Neutrophil (primary cell): ENCODE results near the gene HNRNPL.
"Not testable (repeated sequence)": the region's sequence is repeated elsewhere in the genome, so short reads cannot be mapped to it uniquely, and the experiment has no call there.

Experiments used
- H3K27ac ChIP-seq: fragments of 200-600 bp; sonication (generic); 2 replicates; pipeline ENCODE4 v1.5.1; 2016; ENCODE audit warnings: mild to moderate bottlenecking, moderate library complexity
- H3K27me3 ChIP-seq: fragments of 200-600 bp; sonication (generic); 2 replicates; pipeline ENCODE4 v1.6.0; 2016; ENCODE audit warnings: mild to moderate bottlenecking
- H3K36me3 ChIP-seq: fragments of 200-600 bp; sonication (generic); 2 replicates; pipeline ENCODE4 v1.5.1; 2017
- H3K4me1 ChIP-seq, 2 experiments: fragments of 200-600 bp in 1 of 2; sonication (generic) in 1 of 2; 1 replicate in 1 of 2; 2 replicates in 1 of 2; pipeline versions ENCODE4 v1.5.1 to v1.6.1; 2013 to 2016; ENCODE audit warnings: low read depth in 1 of 2, low read length in 1 of 2, mild to moderate bottlenecking in 1 of 2, moderate library complexity in 1 of 2; ENCODE audit not compliant: control insufficient read depth in 1 of 2, insufficient read depth in 1 of 2
- H3K4me3 ChIP-seq, 2 experiments: fragments of 200-600 bp in 1 of 2; sonication (generic) in 1 of 2; 1 replicate in 1 of 2; 2 replicates in 1 of 2; pipeline ENCODE4 v1.5.1; 2013 to 2016; ENCODE audit warnings: low read depth in 1 of 2, low read length in 1 of 2, mild to moderate bottlenecking in 1 of 2, moderate library complexity in 1 of 2
- H3K9me3 ChIP-seq: fragments of 200-600 bp; sonication (generic); 2 replicates; pipeline ENCODE4 v1.5.1; 2016
- TF ChIP-seq, protein P1 (sequence below): fragments of 200-600 bp; sonication (generic); IDR thresholded peaks from 2 replicates; pipeline ENCODE4 v1.5.1; 2016; ENCODE audit warnings: antibody characterized with exemption

Gene HNRNPL

GRCh38 chr19:38868551-38868950 lies 18.8 kb upstream of the HNRNPL start:
- peaks cover 15 to 17% of the 10 kb centered on the region in 2 experiments for H3K4me1 ChIP-seq
- peaks cover 62% of the 10 kb centered on the region for H3K36me3 ChIP-seq
- H3K4me3 ChIP-seq, result no peak overlapping the region
- no peaks in the 10 kb centered on the region for H3K27me3 ChIP-seq
- TF ChIP-seq, protein P1, sequence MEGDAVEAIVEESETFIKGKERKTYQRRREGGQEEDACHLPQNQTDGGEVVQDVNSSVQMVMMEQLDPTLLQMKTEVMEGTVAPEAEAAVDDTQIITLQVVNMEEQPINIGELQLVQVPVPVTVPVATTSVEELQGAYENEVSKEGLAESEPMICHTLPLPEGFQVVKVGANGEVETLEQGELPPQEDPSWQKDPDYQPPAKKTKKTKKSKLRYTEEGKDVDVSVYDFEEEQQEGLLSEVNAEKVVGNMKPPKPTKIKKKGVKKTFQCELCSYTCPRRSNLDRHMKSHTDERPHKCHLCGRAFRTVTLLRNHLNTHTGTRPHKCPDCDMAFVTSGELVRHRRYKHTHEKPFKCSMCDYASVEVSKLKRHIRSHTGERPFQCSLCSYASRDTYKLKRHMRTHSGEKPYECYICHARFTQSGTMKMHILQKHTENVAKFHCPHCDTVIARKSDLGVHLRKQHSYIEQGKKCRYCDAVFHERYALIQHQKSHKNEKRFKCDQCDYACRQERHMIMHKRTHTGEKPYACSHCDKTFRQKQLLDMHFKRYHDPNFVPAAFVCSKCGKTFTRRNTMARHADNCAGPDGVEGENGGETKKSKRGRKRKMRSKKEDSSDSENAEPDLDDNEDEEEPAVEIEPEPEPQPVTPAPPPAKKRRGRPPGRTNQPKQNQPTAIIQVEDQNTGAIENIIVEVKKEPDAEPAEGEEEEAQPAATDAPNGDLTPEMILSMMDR, result no peak
- no peaks in the 10 kb centered on the region for H3K9me3 ChIP-seq
- H3K27ac ChIP-seq, result no peak overlapping the region

- peaks cover 50% of the 10 kb centered on the region for H3K36me3 ChIP-seq
- peaks cover 17 to 18% of the 10 kb centered on the region in 2 experiments for H3K4me1 ChIP-seq
- no peaks in the 10 kb centered on the region for H3K9me3 ChIP-seq
- peaks cover 4% of the 10 kb centered on the region for H3K27me3 ChIP-seq
- no peak overlapping the region for H3K4me3 ChIP-seq
- TF ChIP-seq, protein P1, result no peak
- no peak overlapping the region for H3K27ac ChIP-seq
Measured at GRCh38 chr19:38867171-38867780, 17.5 kb upstream of the HNRNPL start.

DNA sequence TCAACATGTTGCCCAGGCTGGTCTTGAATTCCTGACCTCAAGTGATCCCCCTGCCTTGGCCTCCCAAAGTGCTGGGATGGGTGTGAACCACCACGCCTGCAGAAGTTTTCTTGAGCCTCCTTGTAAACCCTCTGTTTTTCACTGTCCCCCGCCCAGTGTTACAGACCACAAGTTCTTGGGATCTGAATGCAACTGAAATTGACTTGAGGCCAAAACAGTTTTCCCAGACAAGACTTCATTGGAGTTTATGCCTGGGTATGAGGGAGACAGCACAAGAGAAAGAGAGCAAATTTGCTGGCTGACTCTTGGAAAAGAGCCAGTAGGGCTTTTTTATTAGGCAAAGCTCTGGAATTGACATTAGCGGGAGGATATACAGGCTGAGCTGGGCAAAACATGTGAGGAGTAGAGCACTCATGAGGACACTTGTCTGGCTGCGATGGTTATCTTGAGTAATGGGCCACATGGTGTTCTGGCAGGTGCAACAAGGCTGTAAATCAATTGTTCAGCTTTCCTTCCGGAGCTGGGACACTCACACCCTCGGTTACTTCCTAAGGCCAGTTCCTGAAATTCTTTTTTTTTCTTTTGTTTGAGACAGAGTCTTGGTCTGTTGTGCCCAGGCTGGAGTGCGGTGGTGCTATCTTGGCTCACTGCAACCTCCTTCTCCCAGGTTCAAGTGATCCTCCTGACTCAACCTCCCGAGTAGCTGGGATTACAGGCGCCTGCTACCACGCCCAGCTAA lies 12.7 kb upstream of the HNRNPL start:
- peaks cover 8% of the 10 kb centered on the region for H3K36me3 ChIP-seq
- no peak overlapping the region for H3K4me3 ChIP-seq
- H3K9me3 ChIP-seq, result no peaks in the 10 kb centered on the region
- no peak overlapping the region for H3K27ac ChIP-seq
- TF ChIP-seq, protein P1, result no peak
- H3K27me3 ChIP-seq, result peaks cover 34% of the 10 kb centered on the region
- peaks cover 0 to 3% of the 10 kb centered on the region in 2 experiments for H3K4me1 ChIP-seq

GRCh38 chr19:38861368-38861767 lies 11.6 kb upstream of the HNRNPL start:
- peaks cover 0 to 3% of the 10 kb centered on the region in 2 experiments for H3K4me1 ChIP-seq
- no peaks in the 10 kb centered on the region for H3K36me3 ChIP-seq
- peaks cover 46% of the 10 kb centered on the region for H3K27me3 ChIP-seq
- no peak overlapping the region for H3K4me3 ChIP-seq
- no peaks in the 10 kb centered on the region for H3K9me3 ChIP-seq
- no peak overlapping the region for H3K27ac ChIP-seq
- TF ChIP-seq, protein P1, result no peak

DNA sequence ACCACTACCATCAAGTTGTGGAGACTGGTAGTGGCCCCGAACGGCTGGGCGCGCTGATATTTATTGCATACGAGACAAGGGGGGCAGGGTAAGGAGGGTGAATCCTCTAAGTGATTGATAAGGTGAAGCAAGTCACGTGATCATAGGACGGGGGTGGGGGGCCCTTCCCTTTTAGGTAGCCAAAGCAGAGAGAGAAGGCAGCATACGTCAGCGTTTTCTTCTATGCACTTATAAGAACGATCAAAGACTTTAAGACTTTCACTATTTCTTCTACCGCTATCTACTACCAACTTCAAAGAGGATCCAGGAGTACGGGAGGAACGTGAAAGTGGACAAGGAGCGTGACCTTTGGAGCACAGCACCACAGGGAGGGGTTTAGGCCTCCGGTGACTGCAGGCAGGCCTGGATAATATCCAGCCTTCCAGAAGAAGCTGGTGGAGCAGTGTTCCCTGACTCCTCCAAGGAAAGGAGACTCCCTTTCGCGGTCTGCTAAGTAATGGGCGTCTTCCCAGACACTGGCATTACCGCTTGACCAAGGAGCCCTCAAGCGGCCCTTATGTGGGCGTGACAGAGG lies 9.9 kb upstream of the HNRNPL start:
- peaks cover 52% of the 10 kb centered on the region for H3K27me3 ChIP-seq
- H3K9me3 ChIP-seq, H3K36me3 ChIP-seq, H3K27ac ChIP-seq, H3K4me3 ChIP-seq, H3K4me1 ChIP-seq: not testable (repeated sequence)

DNA sequence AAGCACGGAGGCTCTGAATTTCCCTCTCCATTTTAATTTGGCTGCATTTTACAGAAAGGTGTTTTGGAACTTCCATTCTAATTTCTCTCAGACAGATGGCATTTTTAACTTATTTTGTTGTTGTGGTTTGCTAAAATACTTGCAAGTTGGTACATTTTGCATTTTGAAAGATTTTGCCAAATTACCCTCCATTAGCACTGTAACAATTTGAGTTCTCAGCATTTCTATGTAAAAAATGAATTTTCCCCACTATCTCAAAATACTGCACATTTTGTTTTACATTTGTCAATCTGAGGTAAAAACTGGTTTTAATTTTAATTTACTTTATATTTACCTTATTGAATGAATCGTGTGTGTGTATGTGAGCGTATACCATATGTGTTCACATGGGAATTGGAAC lies 7.0 kb upstream of the HNRNPL start:
- TF ChIP-seq, protein P1, result no peak
- peaks cover 43% of the 10 kb centered on the region for H3K27me3 ChIP-seq
- peaks cover 6 to 9% of the 10 kb centered on the region in 2 experiments for H3K4me1 ChIP-seq
- no peak overlapping the region for H3K4me3 ChIP-seq
- no peaks in the 10 kb centered on the region for H3K9me3 ChIP-seq
- no peak overlapping the region for H3K27ac ChIP-seq
- no peaks in the 10 kb centered on the region for H3K36me3 ChIP-seq

GRCh38 chr19:38855751-38856150 lies 6.0 kb upstream of the HNRNPL start:
- Histone ChIP-seq H3K4me1 (peaks cover 15 to 18% of the 10 kb centered on the region in 2 experiments), H3K27me3 (peaks cover 41% of the 10 kb centered on the region)
- not testable (repeated sequence) for H3K9me3 ChIP-seq, H3K4me3 ChIP-seq, H3K36me3 ChIP-seq, H3K27ac ChIP-seq

DNA sequence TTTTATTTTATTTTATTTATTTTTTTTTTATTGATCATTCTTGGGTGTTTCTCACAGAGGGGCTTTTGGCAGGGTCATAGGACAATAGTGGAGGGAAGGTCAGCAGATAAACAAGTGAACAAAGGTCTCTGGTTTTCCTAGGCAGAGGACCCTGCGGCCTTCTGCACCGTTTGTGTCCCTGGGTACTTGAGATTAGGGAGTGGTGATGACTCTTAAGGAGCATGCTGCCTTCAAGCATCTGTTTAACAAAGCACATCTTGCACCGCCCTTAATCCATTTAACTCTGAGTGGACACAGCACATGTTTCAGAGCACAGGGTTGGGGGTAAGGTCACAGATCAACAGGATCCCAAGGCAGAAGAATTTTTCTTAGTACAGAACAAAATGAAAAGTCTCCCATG lies 5.2 kb upstream of the HNRNPL start:
- peaks cover 16 to 19% of the 10 kb centered on the region in 2 experiments for H3K4me1 ChIP-seq
- not testable (repeated sequence) for H3K27ac ChIP-seq, H3K4me3 ChIP-seq, H3K9me3 ChIP-seq, H3K36me3 ChIP-seq
- peaks cover 40% of the 10 kb centered on the region for H3K27me3 ChIP-seq
